Neuronal stem cell (in vitro differentiated cells): ENCODE data around the gene HOXA11.

Experiments
- DNase-seq: peaks from one replicate; pipeline ENCODE4 v3.0.0-alpha.2; 2013; ENCODE audit warnings: low spot score
- H2AFZ ChIP-seq: one replicate; pipeline ENCODE4 v1.6.1; 2013; ENCODE audit warnings: mild to moderate bottlenecking, low read length, inconsistent platforms
- H2AK5ac ChIP-seq: 2 replicates; pipeline ENCODE4 v1.6.1; 2013; ENCODE audit warnings: low read depth, mild to moderate bottlenecking, inconsistent platforms, low read length, moderate library complexity, mixed read lengths
- H2BK120ac ChIP-seq: 2 replicates; pipeline ENCODE4 v1.6.1; 2013; ENCODE audit warnings: low read depth, mild to moderate bottlenecking, inconsistent platforms, low read length, moderate library complexity, mixed read lengths
- H2BK12ac ChIP-seq: one replicate; pipeline ENCODE4 v1.6.1; 2013; ENCODE audit warnings: low read length, inconsistent platforms
- H2BK15ac ChIP-seq: 2 replicates; pipeline ENCODE4 v1.6.1; 2013; ENCODE audit warnings: mild to moderate bottlenecking, low read length, inconsistent platforms, mixed read lengths
- H2BK5ac ChIP-seq: one replicate; pipeline ENCODE4 v1.6.1; 2013; ENCODE audit warnings: inconsistent platforms, mild to moderate bottlenecking, low read length, moderate library complexity
- H3K14ac ChIP-seq: one replicate; pipeline ENCODE4 v1.6.1; 2013; ENCODE audit warnings: low read length, inconsistent platforms
- H3K18ac ChIP-seq: 2 replicates; pipeline ENCODE4 v1.6.1; 2013; ENCODE audit warnings: low read length, inconsistent platforms
- H3K23ac ChIP-seq: 2 replicates; pipeline ENCODE4 v1.6.1; 2013; ENCODE audit warnings: low read depth, mild to moderate bottlenecking, mixed read lengths, low read length, inconsistent platforms; ENCODE audit not compliant: poor library complexity
- H3K27ac ChIP-seq: replicated peaks from 3 replicates; pipeline ENCODE4 v1.5.1; 2013; ENCODE audit warnings: low read length, inconsistent platforms
- H3K27me3 ChIP-seq, 3 experiments: 2 replicates each; pipeline ENCODE4 v1.6.1; 2013; ENCODE audit warnings: low read length in 3 of 3, mild to moderate bottlenecking in 2 of 3, inconsistent platforms in 1 of 3, low read depth in 1 of 3, mixed read lengths in 1 of 3, moderate library complexity in 1 of 3; ENCODE audit not compliant: control insufficient read depth in 3 of 3, insufficient read depth in 3 of 3
- H3K36me3 ChIP-seq, 2 donors: replicated peaks in 1 of 2; 2 replicates each; pipeline ENCODE4 v1.6.1; 2013; ENCODE audit warnings: low read length in 2 of 2; ENCODE audit not compliant: control insufficient read depth in 2 of 2, insufficient read depth in 2 of 2
- H3K4ac ChIP-seq: 2 replicates; pipeline ENCODE4 v1.6.1; 2013; ENCODE audit warnings: inconsistent platforms, mild to moderate bottlenecking, low read length, moderate library complexity
- H3K4me1 ChIP-seq, 2 donors: 1 replicate in 1 of 2; 2 replicates in 1 of 2; pipeline ENCODE4 v1.6.1; 2013; ENCODE audit warnings: low read length in 2 of 2, low read depth in 1 of 2; ENCODE audit not compliant: control insufficient read depth in 2 of 2, insufficient read depth in 1 of 2
- H3K4me2 ChIP-seq: one replicate; pipeline ENCODE4 v1.6.1; 2013; ENCODE audit warnings: mild to moderate bottlenecking, low read length, inconsistent platforms; ENCODE audit not compliant: insufficient read depth, poor library complexity, severe bottlenecking
- H3K4me3 ChIP-seq, 2 donors: 2 replicates each; pipeline ENCODE4 v1.5.1; 2013; ENCODE audit warnings: low read length in 2 of 2, mild to moderate bottlenecking in 2 of 2, inconsistent platforms in 1 of 2, moderate library complexity in 1 of 2
- H3K79me1 ChIP-seq: one replicate; pipeline ENCODE4 v1.6.1; 2013; ENCODE audit warnings: low read depth, mild to moderate bottlenecking, inconsistent platforms, low read length, moderate library complexity
- H3K9ac ChIP-seq: one replicate; pipeline ENCODE4 v1.6.1; 2013; ENCODE audit warnings: mild to moderate bottlenecking, low read depth, low read length, inconsistent platforms; ENCODE audit not compliant: poor library complexity
- H3K9me3 ChIP-seq, 2 donors: replicated peaks in 1 of 2; 2 replicates each; pipeline versions ENCODE3 to v1.6.1; 2013; ENCODE audit warnings: low read length in 2 of 2, mild to moderate bottlenecking in 2 of 2, inconsistent platforms in 1 of 2, low read depth in 1 of 2, mixed read lengths in 1 of 2, moderate library complexity in 1 of 2; ENCODE audit not compliant: control insufficient read depth in 2 of 2, insufficient read depth in 1 of 2
- H4K8ac ChIP-seq: one replicate; pipeline ENCODE4 v1.6.1; 2013; ENCODE audit warnings: low read depth, mild to moderate bottlenecking, inconsistent platforms, low read length, moderate library complexity
- H4K91ac ChIP-seq: one replicate; pipeline ENCODE4 v1.6.1; 2013; ENCODE audit warnings: low read length, low read depth, mild to moderate bottlenecking, inconsistent platforms; ENCODE audit not compliant: poor library complexity
- WGBS, 2 donors: extraction: QIAGEN DNeasy Blood & Tissue Kit; methylation state at CpG; one replicate each; pipeline ENCODE4 v1.1.7; 2013; ENCODE audit warnings: missing lambda C conversion rate in 2 of 2, mixed read lengths in 1 of 2; ENCODE audit not compliant: insufficient read length in 2 of 2, insufficient replicate concordance in 1 of 2; ENCODE audit errors: extremely low coverage in 2 of 2; 5-methylcytosine and 5-hydroxymethylcytosine counted together

The HOXA11 gene

DNA sequence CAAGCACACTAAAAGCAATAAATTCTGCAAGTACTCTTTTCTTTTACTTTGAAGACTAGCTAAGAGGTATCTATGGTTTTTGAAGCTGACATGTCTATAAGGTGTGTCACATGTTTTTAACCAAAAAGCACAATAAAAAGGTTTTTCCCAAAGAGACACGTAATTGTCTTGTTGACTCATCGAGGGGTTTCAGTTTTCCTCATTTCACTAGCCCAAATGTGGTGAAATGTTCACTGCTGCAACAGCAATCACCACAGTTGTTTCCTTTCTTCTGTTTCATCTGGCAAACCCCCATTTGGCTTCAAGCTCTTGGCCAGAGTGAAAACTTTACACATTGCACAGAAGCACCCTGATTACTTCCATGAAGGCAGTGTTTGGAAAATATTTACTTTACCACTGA, 50.6 kb downstream of the HOXA11 start:
- Histone ChIP-seq H3K36me3 (no peaks in the 10 kb centered on the region), H4K8ac (no peak overlapping the region), H2BK120ac (no peak overlapping the region), H2BK15ac (no peak overlapping the region), H3K9ac (no peak overlapping the region), H3K9me3 (peaks cover 0 to 6% of the 10 kb centered on the region in 2 donors), H2BK5ac (no peak overlapping the region), H3K27me3 (peaks cover 21 to 100% (median 93%) of the 10 kb centered on the region in 3 experiments), H3K27ac (no peak overlapping the region), H3K4me1 (peaks cover 0 to 3% of the 10 kb centered on the region in 2 donors), H3K4me3 (no peak overlapping the region), H2BK12ac (no peak overlapping the region), H3K23ac (no peak overlapping the region), H3K79me1 (no peaks in the 10 kb centered on the region), H3K4me2 (no peak overlapping the region), H3K18ac (no peak overlapping the region), H3K14ac (no peak overlapping the region), H3K4ac (no peak overlapping the region), H2AK5ac (no peak overlapping the region), H2AFZ (no peak overlapping the region), H4K91ac (no peak overlapping the region)
- DNase-seq = no peak
- WGBS, 2 donors = no CpG with 5 or more reads among the region's 2 CpGs

DNA sequence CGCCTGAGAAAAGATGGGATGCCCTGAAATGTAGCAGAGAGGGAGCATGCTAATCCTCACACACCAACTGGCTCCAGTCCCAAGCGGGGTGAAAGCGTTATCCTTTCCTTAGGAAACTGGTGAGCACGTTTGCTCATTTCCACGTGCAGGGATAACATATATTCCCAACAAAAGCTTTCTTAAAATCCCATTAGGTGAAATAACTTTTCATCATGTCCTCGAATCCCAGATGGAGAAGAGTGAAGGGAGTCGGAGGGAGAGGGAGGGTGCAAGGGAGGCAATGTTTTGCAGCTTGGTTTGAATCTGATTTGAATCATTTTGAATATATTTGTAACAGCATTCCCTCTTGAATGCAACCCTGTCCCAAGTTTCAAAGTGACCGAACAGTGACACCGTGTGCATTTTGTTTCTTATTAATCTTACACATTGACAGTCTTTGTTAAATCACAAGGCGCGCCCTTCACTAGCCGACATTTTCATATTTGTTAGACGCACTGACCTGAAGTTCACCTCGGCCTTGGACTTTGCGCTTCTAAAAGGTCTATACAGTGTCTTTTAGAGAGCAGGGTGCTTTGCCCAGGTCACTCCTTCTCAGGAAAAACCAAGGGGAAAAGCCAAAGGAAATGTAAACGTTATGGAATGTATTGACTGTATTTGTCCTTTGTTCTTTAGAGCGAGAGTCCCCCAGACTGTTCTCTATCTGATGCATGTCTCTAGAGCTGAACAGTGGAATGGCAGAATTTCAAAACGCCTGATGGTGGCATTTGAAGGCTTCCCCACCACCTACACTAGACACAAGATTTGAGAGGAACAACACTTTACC, 51.4 kb downstream of the HOXA11 start:
- H3K27me3 ChIP-seq = peaks cover 19 to 100% (median 93%) of the 10 kb centered on the region in 3 experiments
- DNase-seq = no peak
- no peak overlapping the region for H2BK5ac ChIP-seq
- no peak overlapping the region for H2BK12ac ChIP-seq
- peaks cover 0 to 3% of the 10 kb centered on the region in 2 donors for H3K4me1 ChIP-seq
- H3K4me3 ChIP-seq = no peak overlapping the region
- H2AK5ac ChIP-seq = no peak overlapping the region
- no peak overlapping the region for H3K23ac ChIP-seq
- no peaks in the 10 kb centered on the region for H3K79me1 ChIP-seq
- H4K91ac ChIP-seq = no peak overlapping the region
- no peak overlapping the region for H4K8ac ChIP-seq
- no peak overlapping the region for H2AFZ ChIP-seq
- H2BK15ac ChIP-seq = no peak overlapping the region
- H2BK120ac ChIP-seq = no peak overlapping the region
- peaks cover 0 to 8% of the 10 kb centered on the region in 2 donors for H3K9me3 ChIP-seq
- H3K27ac ChIP-seq = no peak overlapping the region
- H3K14ac ChIP-seq = no peak overlapping the region
- H3K4me2 ChIP-seq = no peak overlapping the region
- no CpG with 5 or more reads among the region's 18 CpGs for WGBS, 2 donors
- H3K18ac ChIP-seq = no peak overlapping the region
- H3K9ac ChIP-seq = no peak overlapping the region
- H3K36me3 ChIP-seq = no peaks in the 10 kb centered on the region
- H3K4ac ChIP-seq = no peak overlapping the region

DNA sequence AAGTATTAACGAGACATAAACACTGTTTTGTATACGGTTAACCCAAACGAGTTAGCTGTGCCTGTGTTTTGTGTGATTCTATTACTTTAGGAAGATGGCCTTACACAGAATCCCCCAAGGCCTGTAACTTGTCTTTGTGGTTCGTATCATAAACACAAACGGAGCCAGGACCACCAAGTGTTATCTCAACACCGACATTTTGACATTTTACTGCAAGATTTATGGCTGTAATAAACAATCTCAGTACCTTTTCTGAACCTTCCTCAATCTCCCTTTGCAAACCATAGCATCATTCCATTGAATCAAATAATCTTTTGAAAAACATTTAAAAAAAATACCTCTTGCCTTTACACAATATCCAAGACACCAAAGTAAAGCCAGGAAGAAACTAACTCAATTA, 52.1 kb downstream of the HOXA11 start:
- H3K4me3 ChIP-seq = no peak overlapping the region
- no peak overlapping the region for H4K91ac ChIP-seq
- H2AK5ac ChIP-seq = no peak overlapping the region
- no peak overlapping the region for H3K9ac ChIP-seq
- H4K8ac ChIP-seq = no peak overlapping the region
- peaks cover 0 to 3% of the 10 kb centered on the region in 2 donors for H3K4me1 ChIP-seq
- H3K4ac ChIP-seq = no peak overlapping the region
- peaks cover 0 to 8% of the 10 kb centered on the region in 2 donors for H3K9me3 ChIP-seq
- H2AFZ ChIP-seq = no peak overlapping the region
- peaks cover 21 to 100% (median 93%) of the 10 kb centered on the region in 3 experiments for H3K27me3 ChIP-seq
- H3K36me3 ChIP-seq = no peaks in the 10 kb centered on the region
- no peak for DNase-seq
- H3K4me2 ChIP-seq = no peak overlapping the region
- no peak overlapping the region for H3K18ac ChIP-seq
- no peak overlapping the region for H2BK12ac ChIP-seq
- H2BK120ac ChIP-seq = no peak overlapping the region
- no peak overlapping the region for H3K14ac ChIP-seq
- H2BK5ac ChIP-seq = no peak overlapping the region
- no peak overlapping the region for H3K27ac ChIP-seq
- H3K79me1 ChIP-seq = no peaks in the 10 kb centered on the region
- H3K23ac ChIP-seq = no peak overlapping the region
- no peak overlapping the region for H2BK15ac ChIP-seq
- no CpG with 5 or more reads among the region's 6 CpGs for WGBS, 2 donors

DNA sequence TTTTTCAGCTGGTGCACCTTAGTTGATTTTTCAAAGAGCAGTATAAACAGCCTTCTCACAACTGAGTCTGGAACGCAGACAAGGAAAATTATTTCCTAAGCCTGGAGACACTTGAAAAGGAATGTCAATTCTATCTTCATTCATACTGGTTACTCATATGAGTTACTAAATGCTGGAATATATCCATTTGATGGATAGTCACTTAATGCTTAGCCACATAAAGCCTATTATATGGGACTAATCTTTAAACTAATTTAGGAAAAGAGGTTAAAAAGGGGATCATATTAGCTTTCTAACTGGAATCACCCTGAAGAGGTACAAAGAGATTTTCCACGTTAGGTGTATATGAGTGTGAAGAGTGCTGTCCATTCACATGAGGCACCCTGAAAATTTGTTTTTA, 52.8 kb downstream of the HOXA11 start:
- Histone ChIP-seq H4K8ac (no peak overlapping the region), H3K9ac (no peak overlapping the region), H3K4me1 (peaks cover 0 to 3% of the 10 kb centered on the region in 2 donors), H3K27ac (no peak overlapping the region), H3K27me3 (peaks cover 23 to 100% (median 93%) of the 10 kb centered on the region in 3 experiments), H3K36me3 (no peaks in the 10 kb centered on the region), H3K23ac (no peak overlapping the region), H3K14ac (no peak overlapping the region), H2BK12ac (no peak overlapping the region), H3K4ac (no peak overlapping the region), H4K91ac (no peak overlapping the region), H2AFZ (no peak overlapping the region), H3K18ac (no peak overlapping the region), H2BK120ac (no peak overlapping the region), H3K79me1 (no peaks in the 10 kb centered on the region), H3K9me3 (peaks cover 0 to 8% of the 10 kb centered on the region in 2 donors), H2BK15ac (no peak overlapping the region), H2BK5ac (no peak overlapping the region), H3K4me3 (no peak overlapping the region), H3K4me2 (no peak overlapping the region), H2AK5ac (no peak overlapping the region)
- WGBS, 2 donors = no CpG with 5 or more reads among the region's 2 CpGs
- DNase-seq = no peak
